HEK293 (cell line): ENCODE measurements around the gene SETD5.

ENCODE experiments used
- ATF2 ChIP-seq: fragments of 450-650 bp; formaldehyde crosslinking; IDR thresholded peaks from 2 replicates; pipeline ENCODE4 v1.5.1; 2016; ENCODE audit warnings: missing biosample characterization, missing genetic modification characterization, low read depth
- CTCF ChIP-seq: fragments of 450-650 bp; formaldehyde crosslinking; IDR thresholded peaks from 2 replicates; pipeline ENCODE4 v1.5.1; 2016; ENCODE audit warnings: missing biosample characterization, missing genetic modification characterization
- ELK4 ChIP-seq: IDR thresholded peaks from 2 replicates; pipeline ENCODE4 v1.6.1; 2011; ENCODE audit warnings: mild to moderate bottlenecking, low read depth, low read length, borderline replicate concordance
- HIC1 ChIP-seq: fragments of 450-650 bp; formaldehyde crosslinking; IDR thresholded peaks from 2 replicates; pipeline ENCODE4 v1.5.1; 2016; ENCODE audit warnings: missing biosample characterization, missing genetic modification characterization
- YY1 ChIP-seq: fragments of 450-650 bp; formaldehyde crosslinking; IDR thresholded peaks from 2 replicates; pipeline ENCODE4 v1.5.1; 2018; ENCODE audit warnings: missing biosample characterization, missing genetic modification characterization
- ZBTB26 ChIP-seq: fragments of 450-650 bp; formaldehyde crosslinking; optimal IDR thresholded peaks from 2 replicates; pipeline ENCODE3; 2016; ENCODE audit warnings: missing biosample characterization, mild to moderate bottlenecking, missing genetic modification characterization
- ZNF518A ChIP-seq: fragments of 450-650 bp; formaldehyde crosslinking; conservative IDR thresholded peaks from 2 replicates; pipeline ENCODE4 v1.5.1; 2016; ENCODE audit warnings: low read depth, missing biosample characterization, missing genetic modification characterization

- TF ChIP-seq CTCF (tag by site-specific recombination): no peak
- TF ChIP-seq ZNF518A (tag by site-specific recombination): no peak
- no peak for TF ChIP-seq ELK4
- no peak for TF ChIP-seq HIC1 (tag by site-specific recombination)
- TF ChIP-seq ATF2: no peak
- no peak for TF ChIP-seq YY1 (tag by site-specific recombination)
- TF ChIP-seq ZBTB26 (tag by site-specific recombination): no peak
Observed at GRCh38 chr3:9384141-9384828, 13.1 kb upstream of the SETD5 start.
